K562 (cell line): ENCODE data around the gene UBE2H. TPM values are rescaled to one million over a fixed set of nuclear protein-coding genes. Genes with fewer than 3 reads are reported as not detected.

Experiments
- CHAMP1 ChIP-seq: fragments of 450-650 bp; IDR thresholded peaks from 2 replicates; pipeline ENCODE4 v1.6.1; 2016; ENCODE audit warnings: mild to moderate bottlenecking
- DMBX1 ChIP-seq: fragments of 250-450 bp; sonication (Bioruptor Pico); IDR thresholded peaks from 2 replicates; pipeline ENCODE4 v1.8.0; 2022; ENCODE audit warnings: inconsistent platforms, mild to moderate bottlenecking, moderate library complexity, borderline replicate concordance
- GABPB1 ChIP-seq: sonication (generic); formaldehyde crosslinking; IDR thresholded peaks from 2 replicates; pipeline ENCODE4 v1.8.0; 2022; ENCODE audit warnings: mild to moderate bottlenecking, missing genetic modification reagents
- KLF1 ChIP-seq: fragments of 450-650 bp; IDR thresholded peaks from 2 replicates; pipeline ENCODE4 v1.6.1; 2016; ENCODE audit warnings: missing genetic modification characterization, missing compliant biosample characterization
- PHB ChIP-seq: fragments of 250-450 bp; sonication (Bioruptor Pico); IDR thresholded peaks from 2 replicates; pipeline ENCODE4 v1.5.0; 2021
- REST ChIP-seq, 2 experiments: fragments of 450-650 bp; formaldehyde crosslinking in 1 of 2; IDR thresholded peaks; 2 replicates each; pipeline versions ENCODE4 v1.4.0 to v1.6.1; 2014 to 2020; ENCODE audit warnings: mild to moderate bottlenecking in 2 of 2, borderline replicate concordance in 1 of 2, low read depth in 1 of 2
- SRSF1 ChIP-seq: fragments of 200-400 bp; formaldehyde crosslinking; IDR thresholded peaks from 2 replicates; pipeline ENCODE4 v1.6.1; 2017; ENCODE audit warnings: mild to moderate bottlenecking, low read depth, low read length, moderate library complexity
- SRSF3 ChIP-seq: fragments of 200-400 bp; formaldehyde crosslinking; IDR thresholded peaks from 2 replicates; pipeline ENCODE4 v1.6.1; 2016; ENCODE audit warnings: mild to moderate bottlenecking, low read length, moderate library complexity; ENCODE audit not compliant: insufficient read depth
- ZFP1 ChIP-seq: fragments of 450-650 bp; formaldehyde crosslinking; IDR thresholded peaks from 2 replicates; pipeline ENCODE4 v1.4.0; 2020; ENCODE audit warnings: mild to moderate bottlenecking, mixed read lengths
- ZNF121 ChIP-seq: sonication (generic); formaldehyde crosslinking; conservative IDR thresholded peaks from 2 replicates; pipeline ENCODE4 v1.8.0; 2022; ENCODE audit warnings: missing genetic modification reagents
- ZNF354B ChIP-seq: fragments of 250-450 bp; sonication (Bioruptor Pico); IDR thresholded peaks from 2 replicates; pipeline ENCODE4 v1.4.0; 2020
- polyA plus RNA-seq, 8 experiments: library from polyadenylated mRNA; depleted of rRNA in 4 of 8; stranded (reverse) in 5 of 8; unstranded in 3 of 8; fragments of >200 nt; fragmentation: Nextera tagmentation in 2 of 8; fragmentation: Illumina TruSeq in 1 of 8; extraction: Ambion mirVana in 2 of 8; extraction: Trizol in 1 of 8; gene quantifications; 2 replicates each; pipeline versions ENCODE4 v1.2.1 to v1.2.3, GENCODE V29; 2011 to 2014; ENCODE audit warnings: inconsistent platforms in 1 of 8, missing spikeins in 1 of 8
- total RNA-seq, 7 experiments: library from RNA; depleted of rRNA in 6 of 7; stranded (reverse); fragments of >200 nt in 6 of 7; fragmentation: Illumina TruSeq in 2 of 7; extraction: Trizol in 2 of 7; gene quantifications; 2 replicates each; pipeline versions ENCODE4 v1.2.1 to v1.2.3, GENCODE V29; 2011 to 2021; ENCODE audit warnings: low replicate concordance in 1 of 7
- TF ChIP-seq, protein P1 (sequence below): conservative IDR thresholded peaks from 2 replicates; pipeline ENCODE4 v1.6.1; 2011; ENCODE audit warnings: low read depth, mild to moderate bottlenecking, low read length; ENCODE audit not compliant: control insufficient read depth
- TF ChIP-seq, protein P2 (sequence below): fragments of 250-450 bp; sonication (Bioruptor Pico); IDR thresholded peaks from 2 replicates; pipeline ENCODE4 v1.8.0; 2022; ENCODE audit warnings: moderate library complexity, mild to moderate bottlenecking, inconsistent platforms

UBE2H gene
- total and polyA plus RNA-seq, 9 of the 15 experiments (the other 6 are each of a cell fraction or from before 2014, with no cell fraction given), result 6.3 to 33.0 (median 13.3) TPM

DNA sequence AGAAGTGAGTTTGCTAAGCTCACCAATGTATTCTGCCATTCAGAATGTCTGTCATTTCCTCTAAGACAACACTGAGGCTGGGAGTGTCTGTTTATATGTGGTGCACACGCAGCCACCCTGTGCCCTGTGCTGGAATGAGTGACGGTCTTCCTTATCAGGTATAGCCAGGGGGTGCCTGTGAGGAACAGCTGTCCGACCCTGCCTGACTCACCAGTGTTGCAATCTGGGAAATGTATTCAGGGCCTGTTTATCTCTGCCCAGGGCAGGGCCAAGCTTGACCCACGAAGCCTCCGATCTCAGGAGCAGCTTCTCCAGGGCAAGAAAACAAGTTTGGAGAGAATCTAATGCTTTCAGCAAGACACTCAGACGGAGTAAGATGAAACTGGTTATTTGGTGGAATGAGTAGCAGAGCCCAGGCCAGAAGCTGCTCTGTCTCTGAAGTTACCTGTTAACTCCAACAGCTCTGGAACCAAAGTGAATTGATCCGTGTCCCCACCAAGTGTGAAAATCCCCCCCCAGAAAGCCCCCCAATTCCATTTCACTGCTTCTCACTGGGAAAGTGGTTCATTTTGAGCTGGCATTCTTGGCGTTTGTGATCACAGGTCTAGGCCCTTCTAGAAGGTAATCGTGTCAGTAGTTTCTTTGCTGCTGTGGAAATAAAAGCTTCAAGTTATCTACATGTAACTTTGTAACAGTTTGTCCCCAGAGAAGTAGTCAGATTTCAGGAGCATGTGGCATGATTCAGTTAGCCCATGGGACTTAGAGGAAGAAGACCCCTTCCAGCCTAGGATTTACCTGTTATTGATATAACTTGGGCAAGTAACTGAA is 6.1 kb upstream of the UBE2H start (continued):
- TF ChIP-seq REST (IDR thresholded peaks at IDR 0.05; ENCODE audit: borderline replicate concordance), result peak; percentile 69
- TF ChIP-seq REST (CRISPR knock-in tag; IDR thresholded peaks at IDR 0.05; ENCODE audit: low read depth), result no peak
- no peak for TF ChIP-seq ZNF121 (CRISPR knock-in tag)
- peak; percentile 98 for TF ChIP-seq CHAMP1
- no peak for TF ChIP-seq PHB (CRISPR knock-in tag)
- TF ChIP-seq, protein P1, sequence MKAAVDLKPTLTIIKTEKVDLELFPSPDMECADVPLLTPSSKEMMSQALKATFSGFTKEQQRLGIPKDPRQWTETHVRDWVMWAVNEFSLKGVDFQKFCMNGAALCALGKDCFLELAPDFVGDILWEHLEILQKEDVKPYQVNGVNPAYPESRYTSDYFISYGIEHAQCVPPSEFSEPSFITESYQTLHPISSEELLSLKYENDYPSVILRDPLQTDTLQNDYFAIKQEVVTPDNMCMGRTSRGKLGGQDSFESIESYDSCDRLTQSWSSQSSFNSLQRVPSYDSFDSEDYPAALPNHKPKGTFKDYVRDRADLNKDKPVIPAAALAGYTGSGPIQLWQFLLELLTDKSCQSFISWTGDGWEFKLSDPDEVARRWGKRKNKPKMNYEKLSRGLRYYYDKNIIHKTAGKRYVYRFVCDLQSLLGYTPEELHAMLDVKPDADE, result peak; percentile 98
- peak; percentile 79 for TF ChIP-seq GABPB1 (CRISPR knock-in tag)
- TF ChIP-seq DMBX1 (CRISPR knock-in tag), result peak; percentile 99
- no peak for TF ChIP-seq ZNF354B (CRISPR knock-in tag)
- no peak for TF ChIP-seq KLF1
- no peak for TF ChIP-seq SRSF1
- no peak for TF ChIP-seq SRSF3
- TF ChIP-seq, protein P2, sequence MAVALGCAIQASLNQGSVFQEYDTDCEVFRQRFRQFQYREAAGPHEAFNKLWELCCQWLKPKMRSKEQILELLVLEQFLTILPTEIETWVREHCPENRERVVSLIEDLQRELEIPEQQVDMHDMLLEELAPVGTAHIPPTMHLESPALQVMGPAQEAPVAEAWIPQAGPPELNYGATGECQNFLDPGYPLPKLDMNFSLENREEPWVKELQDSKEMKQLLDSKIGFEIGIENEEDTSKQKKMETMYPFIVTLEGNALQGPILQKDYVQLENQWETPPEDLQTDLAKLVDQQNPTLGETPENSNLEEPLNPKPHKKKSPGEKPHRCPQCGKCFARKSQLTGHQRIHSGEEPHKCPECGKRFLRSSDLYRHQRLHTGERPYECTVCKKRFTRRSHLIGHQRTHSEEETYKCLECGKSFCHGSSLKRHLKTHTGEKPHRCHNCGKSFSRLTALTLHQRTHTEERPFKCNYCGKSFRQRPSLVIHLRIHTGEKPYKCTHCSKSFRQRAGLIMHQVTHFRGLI, result peak; percentile 82
- peak; percentile 24; the same call in 1 of the 2 replicates for TF ChIP-seq ZFP1
